Activated T-cell treated with anti-CD3 and anti-CD28 coated beads for 48 hours (primary cell): ENCODE results near the gene RABGAP1L.
"Not testable (repeated sequence)": the region's sequence is repeated elsewhere in the genome, so short reads cannot be mapped to it uniquely, and the experiment has no call there.

Source experiments
- DNase-seq: peaks from one replicate; pipeline ENCODE4 v3.0.0-alpha.2; 2020; ENCODE audit warnings: low read depth

Gene RABGAP1L

DNA sequence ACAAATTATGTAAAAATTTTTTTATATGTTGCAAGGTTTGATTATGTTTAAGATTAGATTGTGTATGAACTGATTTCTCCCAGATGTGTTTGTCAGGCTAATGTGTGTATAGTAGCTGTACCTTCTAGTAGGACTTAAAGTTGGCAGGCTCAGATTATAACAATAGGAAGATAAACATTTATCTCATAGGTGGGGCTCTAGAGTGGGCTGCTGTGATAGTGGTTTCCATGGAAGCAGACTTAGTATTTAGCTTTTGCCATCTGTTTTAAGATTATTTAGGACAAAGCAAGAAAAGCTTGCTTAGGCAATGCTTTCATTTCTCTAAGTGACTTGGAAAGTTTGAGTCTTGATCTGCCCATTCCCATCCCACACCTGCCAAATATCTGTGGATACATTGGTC, 652.7 kb downstream of the RABGAP1L start:
- DNase-seq: no peak

DNA sequence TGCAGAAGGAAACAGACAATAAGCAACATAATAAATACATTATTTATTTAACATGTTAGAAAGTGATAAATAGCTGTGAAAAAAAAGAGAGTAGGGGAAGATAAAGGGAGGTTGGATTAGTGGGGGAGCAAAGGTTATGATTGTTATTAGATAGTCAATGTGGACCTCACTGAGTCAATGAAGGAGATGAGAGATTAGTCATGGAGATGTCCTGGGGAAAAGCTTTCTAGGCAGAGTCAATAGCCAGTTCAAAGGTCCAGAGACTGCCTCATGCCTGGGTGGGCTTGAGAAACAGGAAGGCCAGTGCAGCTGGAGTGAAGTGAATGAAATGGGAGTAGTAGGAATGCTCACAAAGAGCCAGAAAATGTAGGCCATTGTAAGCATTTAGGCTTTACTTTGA, 653.3 kb downstream of the RABGAP1L start:
- no peak for DNase-seq

DNA sequence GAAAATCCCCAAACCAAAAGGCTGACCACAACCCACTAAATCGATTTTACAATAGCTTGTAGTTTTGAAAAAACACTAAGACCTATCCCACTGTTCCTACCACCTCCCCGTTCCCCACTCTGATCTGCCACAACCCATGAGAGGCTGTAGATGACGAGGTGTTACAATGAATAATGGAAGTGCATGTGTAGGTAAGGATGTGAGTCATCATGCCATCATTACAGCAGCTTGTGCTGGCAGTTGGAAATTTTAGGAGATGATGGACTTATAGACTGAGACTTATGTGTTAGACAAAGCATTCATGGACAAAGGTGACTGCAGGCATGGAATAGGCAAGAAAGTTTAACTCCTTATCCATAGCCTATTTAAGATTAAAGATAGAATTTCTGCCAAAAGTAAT, 655.7 kb downstream of the RABGAP1L start:
- peak; percentile 23 for DNase-seq

DNA sequence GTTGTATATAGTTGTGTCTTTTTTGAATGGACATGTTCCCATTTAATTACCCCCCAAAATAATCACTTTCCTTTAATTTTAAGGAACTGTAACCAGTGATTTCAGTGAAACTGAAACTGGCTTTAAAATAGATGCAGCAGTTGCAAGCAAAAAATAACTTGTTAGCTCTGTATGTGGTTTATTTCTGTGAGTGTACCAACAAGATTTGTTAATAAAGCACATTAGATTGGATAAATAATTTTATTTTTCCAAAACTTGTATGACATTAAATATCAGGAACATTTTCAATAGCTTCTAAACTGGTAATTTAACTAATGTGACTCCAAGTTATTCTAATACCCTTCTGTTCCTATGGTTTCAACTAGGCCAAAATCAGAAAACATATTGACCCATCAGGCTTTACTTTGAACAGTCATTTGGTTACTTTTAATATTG, 656.2 kb downstream of the RABGAP1L start:
- DNase-seq: no peak

DNA sequence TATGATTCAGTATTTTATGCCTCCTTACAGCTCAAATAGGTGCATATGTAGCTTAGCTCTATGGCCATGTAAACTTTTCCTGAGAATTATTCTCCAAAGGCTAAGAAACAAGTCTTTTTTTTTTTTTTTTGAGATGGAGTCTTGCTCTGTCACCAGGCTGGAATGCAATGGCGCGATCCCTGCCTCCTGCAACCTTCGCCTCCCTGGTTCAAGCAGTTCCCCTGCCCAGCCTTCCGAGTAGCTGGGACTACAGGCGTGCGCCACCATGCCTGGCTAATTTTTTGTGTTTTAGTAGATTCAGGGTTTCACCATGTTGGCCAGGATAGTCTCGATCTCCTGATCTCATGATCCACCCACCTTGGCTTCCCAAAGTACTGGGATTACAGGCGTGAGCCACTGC, 657.3 kb downstream of the RABGAP1L start:
- not testable (repeated sequence) for DNase-seq

DNA sequence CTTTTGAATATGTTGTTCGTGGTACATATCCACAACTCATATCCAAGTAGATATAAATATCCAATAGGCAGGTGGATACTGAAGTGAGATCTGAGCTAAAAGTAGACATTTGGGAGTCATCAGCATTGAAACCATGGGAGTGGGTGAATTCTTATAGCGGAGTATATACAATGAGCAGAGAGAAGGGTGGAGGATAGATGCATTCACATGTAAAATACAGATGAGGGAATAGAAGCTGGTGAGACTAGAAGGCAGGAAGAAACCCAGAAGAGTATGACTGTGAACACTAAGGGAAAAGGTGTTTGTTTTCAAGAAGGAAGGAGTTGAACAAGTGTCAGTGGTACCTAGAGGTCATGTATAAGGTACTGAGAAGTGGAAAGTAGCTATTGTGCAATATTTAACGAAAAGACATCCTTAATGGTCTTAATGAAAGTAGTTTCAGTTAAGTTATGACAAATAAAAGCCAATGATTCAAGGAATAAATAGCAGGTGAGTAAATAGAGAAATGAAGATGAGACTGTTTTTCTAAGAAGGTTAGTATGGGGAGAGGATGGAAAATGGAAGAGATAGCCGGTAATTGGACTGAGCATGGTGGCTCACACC, 658.8 kb downstream of the RABGAP1L start:
- no peak for DNase-seq

DNA sequence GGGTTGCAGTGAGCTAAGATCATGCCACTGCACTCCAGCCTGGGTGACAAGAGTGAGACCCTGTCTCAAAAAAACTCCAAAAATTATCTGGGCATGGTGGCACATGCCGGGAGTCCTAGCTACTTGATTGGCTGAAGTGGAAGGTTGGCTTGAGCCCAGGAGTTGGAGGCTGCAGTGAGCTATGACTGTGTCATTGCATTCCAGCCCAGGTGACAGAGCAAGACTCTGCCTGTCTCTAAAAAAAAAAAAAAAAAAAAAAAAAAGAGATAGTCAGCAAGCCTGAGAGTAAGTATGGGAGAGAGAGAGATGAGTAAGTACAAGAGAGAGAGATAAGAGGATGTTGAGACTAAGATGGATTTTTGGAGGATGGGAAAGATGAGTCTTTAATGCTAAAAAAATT, 659.6 kb downstream of the RABGAP1L start:
- DNase-seq: peak; percentile 9

DNA sequence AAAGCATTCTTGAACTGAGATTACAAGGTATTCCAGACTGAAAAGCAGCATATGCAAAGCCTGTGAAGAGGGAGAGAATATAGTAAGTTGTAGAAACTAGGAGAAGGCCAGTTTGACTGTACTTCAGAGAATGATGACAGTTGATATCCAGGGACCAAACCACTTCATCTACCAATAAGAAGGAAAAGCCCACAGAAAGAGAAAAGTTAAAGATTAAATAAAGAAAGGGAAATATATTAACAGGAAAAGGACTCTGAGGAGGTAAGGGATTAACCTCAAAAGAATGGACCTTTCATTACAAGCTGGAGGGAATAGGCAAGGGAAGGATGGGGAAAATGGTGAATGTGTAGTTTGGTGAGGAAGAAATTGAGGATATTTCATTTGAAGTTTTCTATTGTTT, 660.3 kb downstream of the RABGAP1L start:
- DNase-seq: no peak

DNA sequence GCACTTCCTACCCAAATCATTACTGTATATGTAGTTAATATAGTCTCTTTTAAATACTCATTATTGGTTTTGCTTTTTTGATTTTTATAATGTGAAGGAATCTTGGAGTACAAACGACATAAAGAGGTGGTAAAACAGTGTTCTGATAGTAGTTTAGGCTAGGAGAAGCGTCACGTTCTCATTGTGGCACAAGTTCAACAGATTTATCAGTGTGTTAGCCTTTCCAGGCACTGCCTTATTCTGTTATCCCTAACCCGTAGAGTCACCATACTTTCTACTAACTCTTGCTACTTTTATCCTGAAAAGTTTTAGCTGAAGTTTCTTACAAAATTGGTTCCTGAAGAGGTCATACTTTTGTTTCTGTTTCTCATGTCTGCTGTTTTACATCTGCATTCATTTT, 665.8 kb downstream of the RABGAP1L start:
- DNase-seq: no peak

DNA sequence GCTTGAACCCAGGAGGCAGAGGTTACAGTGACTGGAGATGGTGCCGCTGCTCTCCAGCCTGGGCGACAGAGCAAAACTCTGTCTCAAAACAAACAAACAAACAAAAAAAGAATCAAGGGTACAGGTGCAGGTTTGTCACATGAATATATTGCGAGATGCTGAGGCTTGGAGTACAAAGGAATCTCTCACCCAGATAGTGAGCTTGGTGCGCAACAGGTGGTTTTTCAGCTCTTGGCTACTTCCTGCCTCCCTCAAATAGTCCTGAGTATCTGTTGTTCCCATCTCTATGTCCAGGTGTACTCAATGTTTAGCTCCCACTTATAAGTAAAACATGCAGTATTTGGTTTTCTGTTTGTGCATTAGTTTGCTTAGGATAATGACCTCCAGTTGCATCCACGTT, 666.5 kb downstream of the RABGAP1L start:
- no peak for DNase-seq

DNA sequence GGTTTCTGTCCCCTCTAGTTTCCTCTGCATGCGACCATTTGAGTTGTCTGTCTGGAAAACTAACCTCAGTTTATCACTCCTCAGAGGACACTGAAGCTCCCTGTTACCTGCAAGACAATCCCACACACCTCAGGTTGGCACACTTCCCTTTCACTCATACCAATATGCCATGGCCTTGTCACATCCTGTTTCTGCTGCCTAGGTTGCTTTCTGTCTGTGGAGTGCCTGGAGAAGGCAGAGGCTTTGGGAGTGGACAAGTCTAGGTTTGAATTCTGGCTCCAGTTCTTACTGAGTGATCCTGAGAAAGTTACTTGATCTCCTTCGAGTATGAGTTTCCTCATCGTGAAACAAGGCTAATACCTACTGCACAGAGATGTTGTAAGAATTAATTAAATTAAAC, 668.9 kb downstream of the RABGAP1L start:
- no peak for DNase-seq

DNA sequence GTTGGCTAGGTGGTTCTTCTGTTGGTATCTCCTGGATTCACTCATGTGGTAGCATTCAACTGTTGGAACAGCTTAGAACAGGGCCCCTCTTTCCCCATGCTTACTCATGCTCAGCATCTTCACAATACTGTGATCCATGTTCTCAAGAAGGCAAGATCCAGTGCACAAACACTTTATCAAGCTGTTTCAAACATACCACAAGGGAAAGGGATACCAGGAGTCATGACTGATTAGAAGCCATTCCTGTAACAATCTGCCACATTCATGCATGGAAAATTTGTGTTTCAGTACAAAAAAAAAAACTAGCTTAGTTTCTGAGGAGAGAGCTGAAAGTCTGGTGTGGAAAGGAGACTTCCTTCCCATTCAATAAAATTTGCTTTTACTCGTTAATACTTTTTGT, 670.7 kb downstream of the RABGAP1L start:
- DNase-seq: no peak

DNA sequence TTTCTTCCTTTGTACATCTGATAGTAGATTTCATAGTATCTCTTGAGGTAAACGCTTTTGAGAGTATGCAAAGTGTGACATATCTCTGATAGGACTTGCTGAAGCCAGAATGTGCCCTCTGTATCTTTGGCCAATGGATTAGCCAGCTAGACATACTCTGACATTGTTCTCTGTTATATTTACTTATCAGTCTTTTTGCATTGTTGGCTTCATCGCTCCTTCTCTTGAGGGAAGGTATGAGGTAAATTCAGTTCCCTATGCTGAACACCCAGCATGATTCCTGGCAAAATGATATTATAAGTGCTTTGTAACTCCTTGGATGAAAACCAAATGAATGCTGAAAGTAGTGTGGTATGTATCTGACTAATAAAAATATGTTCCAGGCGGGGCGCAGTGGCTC, 677.2 kb downstream of the RABGAP1L start:
- no peak for DNase-seq

DNA sequence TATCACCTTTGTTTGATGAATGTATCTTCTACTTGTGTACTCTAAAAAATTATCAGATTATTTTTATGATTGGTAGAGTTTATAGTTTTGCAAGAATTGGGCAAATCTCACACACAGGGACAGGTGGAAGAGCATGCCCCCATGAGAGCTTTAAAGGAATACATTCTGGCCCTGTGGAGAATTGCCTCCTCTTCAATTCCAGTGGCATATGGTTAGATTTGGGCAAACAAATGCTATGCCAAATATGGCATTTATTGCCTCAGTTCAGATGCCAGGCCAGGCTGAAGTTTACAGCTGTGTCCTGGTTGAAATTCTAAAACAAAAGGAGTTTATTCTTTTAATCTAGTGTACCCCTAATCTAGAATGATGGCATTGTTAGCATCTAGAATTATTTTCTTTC, 678.1 kb downstream of the RABGAP1L start:
- no peak for DNase-seq

DNA sequence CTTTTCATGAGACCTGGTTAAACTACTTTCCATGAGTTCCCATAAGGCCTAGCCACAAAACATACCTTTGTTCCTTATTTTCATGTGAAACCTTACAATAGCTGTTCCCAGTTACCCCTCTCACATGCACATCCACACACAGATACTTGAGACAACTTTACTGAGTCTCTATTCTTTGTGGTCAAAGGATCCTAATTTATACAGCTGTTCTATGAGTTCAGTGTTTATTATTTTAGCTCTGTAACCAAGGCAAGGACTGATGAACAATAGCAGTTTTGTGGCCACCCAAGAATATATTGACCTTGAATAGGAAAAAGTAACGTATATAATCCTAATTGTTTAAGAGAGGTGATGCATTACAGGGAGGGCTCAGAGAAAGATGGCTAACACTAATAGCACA, 679.9 kb downstream of the RABGAP1L start:
- no peak for DNase-seq

DNA sequence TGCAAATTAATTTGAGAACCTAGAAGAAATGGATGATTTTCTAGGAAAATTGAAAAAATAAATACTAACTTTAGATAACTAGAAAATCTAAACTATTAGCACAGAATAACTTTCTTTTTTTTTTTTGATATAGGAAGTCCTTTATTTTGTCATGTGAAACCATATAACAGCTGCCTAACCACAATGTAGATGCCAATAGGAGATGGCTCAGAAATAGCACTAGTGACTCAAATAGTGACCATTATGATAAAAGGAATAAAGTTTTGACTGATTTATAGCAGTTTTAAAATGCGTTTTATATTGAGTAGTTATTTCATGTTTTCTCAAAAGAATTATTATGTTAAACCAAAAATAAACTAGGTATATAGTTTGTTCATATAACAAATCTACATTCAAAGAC, 682.4 kb downstream of the RABGAP1L start:
- no peak for DNase-seq

DNA sequence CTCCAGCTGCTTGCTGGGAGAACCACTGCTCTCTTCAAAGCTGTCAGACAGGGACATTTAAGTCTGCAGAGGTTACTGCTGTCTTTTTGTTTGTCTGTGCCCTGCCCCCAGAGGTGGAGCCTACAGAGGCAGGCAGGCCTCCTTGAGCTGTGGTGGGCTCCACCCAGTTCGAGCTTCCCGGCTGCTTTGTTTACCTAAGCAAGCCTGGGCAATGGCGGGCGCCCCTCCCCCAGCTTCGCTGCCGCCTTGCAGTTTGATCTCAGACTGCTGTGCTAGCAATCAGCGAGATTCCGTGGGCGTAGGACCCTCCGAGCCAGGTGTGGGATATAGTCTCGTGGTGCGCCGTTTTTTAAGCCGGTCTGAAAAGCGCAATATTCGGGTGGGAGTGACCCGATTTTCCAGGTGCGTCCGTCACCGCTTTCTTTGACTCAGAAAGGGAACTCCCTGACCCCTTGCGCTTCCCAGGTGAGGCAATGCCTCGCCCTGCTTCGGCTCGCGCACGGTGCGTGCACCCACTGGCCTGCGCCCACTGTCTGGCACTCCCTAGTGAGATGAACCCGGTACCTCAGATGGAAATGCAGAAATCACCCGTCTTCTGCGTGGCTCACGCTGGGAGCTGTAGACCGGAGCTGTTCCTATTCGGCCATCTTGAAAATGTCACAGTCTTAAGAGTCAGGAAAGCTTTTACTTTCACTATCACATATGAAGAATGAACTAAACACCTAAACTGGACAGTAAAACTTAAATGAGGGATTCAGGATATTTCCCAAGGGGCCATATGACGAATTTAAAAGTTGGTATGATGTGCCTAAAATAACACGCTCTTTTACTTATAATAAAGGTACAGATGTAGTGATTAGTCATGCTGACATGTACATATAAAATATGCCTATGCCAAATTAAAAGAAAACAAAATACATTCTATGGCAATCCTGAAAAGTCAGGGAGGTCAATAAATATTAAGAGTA, 689.6 kb downstream of the RABGAP1L start:
- DNase-seq: not testable (repeated sequence)

DNA sequence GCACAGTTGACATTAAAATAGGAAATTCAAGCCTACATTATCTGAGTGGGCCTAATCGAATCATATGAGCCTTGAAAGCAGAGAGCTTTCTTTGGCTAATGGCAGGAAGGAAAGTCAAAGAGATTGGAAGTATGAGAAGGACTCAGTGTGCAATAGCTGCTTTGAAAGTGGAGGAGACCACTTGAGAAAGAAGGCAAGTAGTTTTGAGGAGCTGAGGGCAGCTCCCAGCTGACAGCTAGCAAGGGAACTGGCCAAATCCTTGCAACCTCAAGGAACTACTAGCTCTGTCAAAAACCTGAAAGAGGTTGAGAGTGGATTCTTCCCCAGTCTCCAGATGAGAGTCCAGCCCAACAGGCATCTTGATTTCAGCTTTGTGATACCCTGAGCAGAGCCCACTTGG, 691.4 kb downstream of the RABGAP1L start:
- no peak for DNase-seq

DNA sequence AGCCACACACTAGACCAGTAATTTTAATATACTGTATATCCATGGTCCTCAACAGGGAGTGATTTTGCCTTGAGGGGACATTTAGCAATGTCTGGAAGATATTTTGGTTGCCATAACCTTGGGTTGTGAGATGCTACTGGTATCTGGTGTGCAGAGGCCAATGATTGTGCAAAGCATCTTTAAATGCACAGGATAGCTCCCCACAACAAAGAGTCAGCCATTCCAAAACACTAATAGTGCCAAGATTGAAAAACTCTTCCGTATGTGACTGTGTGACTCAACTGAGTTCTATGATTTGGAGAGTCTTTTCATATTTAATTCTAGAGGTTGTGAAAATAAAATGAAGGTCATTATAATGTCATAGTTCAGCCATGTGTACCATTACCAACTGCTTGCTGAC, 699.0 kb downstream of the RABGAP1L start:
- DNase-seq: no peak

DNA sequence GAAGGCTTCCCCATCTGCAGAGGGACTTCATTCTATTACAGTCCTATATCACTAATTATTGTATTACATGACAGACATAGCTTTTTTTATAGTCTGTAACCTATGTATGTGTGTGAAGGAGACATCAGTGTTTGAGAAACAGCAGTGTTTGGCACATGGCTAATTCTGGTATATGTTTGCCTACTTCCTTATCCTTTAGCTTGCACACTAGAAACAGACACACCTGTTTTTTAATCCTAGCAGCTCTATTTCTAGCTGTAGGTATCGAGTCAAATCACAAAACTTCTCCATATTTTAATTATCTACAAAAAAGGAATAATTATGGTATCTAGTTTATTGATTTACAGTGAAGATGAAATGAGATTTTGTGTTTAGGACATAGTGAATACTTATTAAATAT, 711.0 kb downstream of the RABGAP1L start:
- no peak for DNase-seq

DNA sequence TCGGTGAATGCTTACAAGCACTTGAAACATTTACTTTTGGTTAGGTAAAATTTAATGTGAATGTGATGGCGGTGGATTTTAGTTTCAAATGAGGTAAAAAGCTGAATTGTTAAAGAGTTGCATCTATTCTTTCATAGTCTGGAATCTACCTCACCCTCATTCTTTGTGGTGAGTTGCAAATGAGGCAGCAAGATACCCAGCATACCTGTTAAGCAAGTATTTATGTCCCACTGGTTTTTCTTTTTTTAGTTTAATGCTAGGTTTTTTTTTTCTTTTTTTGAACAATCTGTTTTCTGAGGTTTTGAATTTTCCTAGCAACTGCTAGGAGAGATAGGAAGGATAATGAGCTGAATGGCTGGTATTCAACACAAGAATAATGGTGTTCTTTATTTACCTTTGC, 712.6 kb downstream of the RABGAP1L start:
- DNase-seq: no peak

DNA sequence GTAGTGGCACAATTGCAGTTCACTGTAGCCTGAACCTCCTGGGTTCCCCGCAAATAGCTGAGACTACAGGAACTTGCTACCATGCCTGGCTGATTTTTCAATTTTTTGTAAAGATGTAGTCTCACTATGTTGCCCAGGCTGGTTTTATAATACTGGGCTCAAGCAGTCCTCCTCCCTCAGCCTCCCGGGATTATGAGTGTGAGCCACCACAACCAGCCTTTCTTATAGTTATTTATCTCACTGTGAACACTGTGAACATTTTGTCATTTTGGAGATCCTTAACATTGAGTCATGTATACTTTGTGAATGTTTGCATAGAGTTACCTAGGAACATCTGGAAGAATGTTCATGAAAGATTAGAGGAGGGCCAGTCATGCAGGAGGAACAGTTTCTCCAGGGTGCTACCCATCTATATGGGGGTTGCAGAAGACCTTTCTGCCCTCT, 713.3 kb downstream of the RABGAP1L start:
- no peak for DNase-seq

DNA sequence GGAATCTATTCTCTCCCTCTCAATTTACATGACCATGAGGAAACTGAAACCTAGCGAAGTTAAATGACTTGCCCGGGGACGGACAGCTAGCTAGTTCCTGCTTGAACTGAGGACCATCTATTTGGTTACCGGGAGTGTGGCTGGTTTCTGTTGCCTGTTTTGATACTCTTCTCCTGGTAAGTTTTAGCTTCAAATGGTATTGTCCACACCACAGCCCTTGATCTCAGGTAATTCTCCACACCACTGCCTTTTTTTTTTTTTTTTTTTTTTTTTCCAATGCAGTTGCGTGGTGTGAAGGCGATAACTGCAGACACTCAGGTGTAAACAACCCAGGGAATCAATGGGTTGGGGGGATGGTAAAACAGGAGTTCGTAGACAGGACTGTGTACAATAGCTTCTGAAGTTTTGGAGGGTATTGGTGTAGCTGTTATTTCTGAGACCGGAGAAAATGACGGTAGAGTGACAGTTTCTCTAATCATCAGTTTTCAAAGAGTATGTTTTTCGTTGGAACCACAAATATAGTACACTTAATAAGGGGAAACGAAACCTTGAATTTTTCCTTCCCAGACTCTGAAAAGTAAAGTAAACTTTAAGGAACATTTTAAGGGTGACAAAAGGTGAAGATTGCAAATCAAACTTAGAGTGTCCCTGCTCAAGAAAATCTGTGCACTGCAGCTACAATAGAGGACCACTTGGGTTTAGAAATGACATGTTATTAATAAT, 715.2 kb downstream of the RABGAP1L start:
- DNase-seq: no peak
